OCI-LY1 (cell line): ENCODE data around the gene DNAJC25.

Experiments
- H2AFZ ChIP-seq: fragments of 200-600 bp; sonication (generic), shearing (Covaris generic); 2 replicates; pipeline ENCODE4 v1.6.0; 2014; ENCODE audit warnings: antibody characterized with exemption, mild to moderate bottlenecking, low read length
- H3F3A ChIP-seq: fragments of 200-600 bp; sonication (generic), shearing (Covaris generic); 2 replicates; pipeline ENCODE4 v1.6.0; 2014; ENCODE audit warnings: mild to moderate bottlenecking, antibody characterized with exemption, low read length, moderate library complexity; ENCODE audit not compliant: insufficient read depth
- H3K27ac ChIP-seq: fragments of 200-600 bp; sonication (generic); 2 replicates; pipeline ENCODE4 v1.5.1; 2014; ENCODE audit warnings: low read length, mixed run types, mild to moderate bottlenecking, low read depth; ENCODE audit not compliant: poor library complexity, severe bottlenecking
- H3K27me3 ChIP-seq: fragments of 200-600 bp; sonication (generic); 2 replicates; pipeline ENCODE4 v1.6.0; 2014; ENCODE audit warnings: antibody characterized with exemption, mild to moderate bottlenecking, low read length, moderate library complexity; ENCODE audit not compliant: insufficient read depth
- H3K36me3 ChIP-seq: fragments of 200-600 bp; sonication (generic); 2 replicates; pipeline ENCODE4 v1.6.1; 2014; ENCODE audit warnings: mild to moderate bottlenecking, antibody characterized with exemption, low read length, moderate library complexity, mixed read lengths; ENCODE audit not compliant: insufficient read depth
- H3K4me1 ChIP-seq: fragments of 200-600 bp; sonication (generic); 2 replicates; pipeline ENCODE4 v1.5.1; 2014; ENCODE audit warnings: mild to moderate bottlenecking, low read length, moderate library complexity; ENCODE audit not compliant: insufficient read depth, severe bottlenecking
- H3K4me2 ChIP-seq: fragments of 200-600 bp; sonication (generic), shearing (Covaris generic); 2 replicates; pipeline ENCODE4 v1.6.1; 2014; ENCODE audit warnings: low read length
- H3K4me3 ChIP-seq: fragments of 200-600 bp; sonication (generic); 2 replicates; pipeline ENCODE4 v1.5.1; 2014; ENCODE audit warnings: low read length, low read depth, mild to moderate bottlenecking, mixed read lengths; ENCODE audit not compliant: poor library complexity, severe bottlenecking
- H3K79me2 ChIP-seq: fragments of 200-600 bp; shearing (Covaris generic); 2 replicates; pipeline ENCODE4 v1.6.1; 2016; ENCODE audit warnings: mixed run types, low read length, mixed read lengths; ENCODE audit not compliant: insufficient read depth
- H3K9ac ChIP-seq: fragments of 200-600 bp; sonication (generic), shearing (Covaris generic); 2 replicates; pipeline ENCODE4 v1.6.1; 2014; ENCODE audit warnings: mild to moderate bottlenecking, low read length, mixed read lengths
- H3K9me2 ChIP-seq: fragments of 200-600 bp; sonication (generic), shearing (Covaris generic); 2 replicates; pipeline ENCODE4 v1.6.1; 2014; ENCODE audit warnings: low read depth, mild to moderate bottlenecking, low read length, mixed read lengths
- H3K9me3 ChIP-seq: fragments of 200-600 bp; shearing (Covaris generic); 2 replicates; pipeline ENCODE4 v1.6.1; 2014; ENCODE audit warnings: low read length, mixed read lengths
- H4K20me1 ChIP-seq: fragments of 200-600 bp; sonication (generic), shearing (Covaris generic); 2 replicates; pipeline ENCODE4 v1.6.0; 2016; ENCODE audit warnings: mild to moderate bottlenecking, low read length; ENCODE audit not compliant: insufficient read depth
- CTCF ChIP-seq: fragments of 200-600 bp; sonication (generic), shearing (Covaris generic); IDR thresholded peaks from 2 replicates; pipeline ENCODE4 v1.5.1; 2017; ENCODE audit warnings: mild to moderate bottlenecking, antibody characterized with exemption, low read length, moderate library complexity, mixed read lengths
- EZH2 ChIP-seq: fragments of 200-600 bp; sonication (generic), shearing (Covaris generic); IDR thresholded peaks from 2 replicates; pipeline ENCODE4 v1.8.0; 2017; ENCODE audit warnings: borderline replicate concordance, mixed run types, mild to moderate bottlenecking, antibody characterized with exemption, low read length, moderate library complexity, mixed read lengths

Gene DNAJC25

DNA sequence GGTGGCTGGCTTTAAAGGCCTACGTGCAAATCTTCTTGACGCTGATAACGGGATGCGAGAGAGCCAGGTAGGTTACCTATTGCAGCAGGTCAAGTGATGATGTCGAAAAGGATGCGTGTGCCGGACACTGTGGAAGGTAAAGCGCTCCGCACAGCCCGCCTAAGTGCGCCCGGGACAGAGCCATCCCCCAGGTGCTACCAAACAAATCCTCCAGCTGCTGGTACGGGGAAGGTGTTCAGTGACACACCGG, 245 bp upstream of the DNAJC25 start:
- peak overlapping the region; percentile 71 for H3K9ac ChIP-seq
- H3K36me3 ChIP-seq: no peaks in the 10 kb centered on the region
- H3K27me3 ChIP-seq: no peaks in the 10 kb centered on the region
- no peak for TF ChIP-seq CTCF
- peak overlapping the region; percentile 90 for H3K4me3 ChIP-seq
- H3K4me2 ChIP-seq: peak overlapping the region; percentile 92
- H3K4me1 ChIP-seq: peaks cover 29% of the 10 kb centered on the region
- H3K27ac ChIP-seq: peak overlapping the region; percentile 24
- H3K9me3 ChIP-seq: no peaks in the 10 kb centered on the region
- peaks cover 43% of the 10 kb centered on the region for H3K79me2 ChIP-seq
- H3F3A ChIP-seq: no peaks in the 10 kb centered on the region
- peak overlapping the region; percentile 97 for H2AFZ ChIP-seq
- H3K9me2 ChIP-seq: no peaks in the 10 kb centered on the region
- no peaks in the 10 kb centered on the region for H4K20me1 ChIP-seq

DNA sequence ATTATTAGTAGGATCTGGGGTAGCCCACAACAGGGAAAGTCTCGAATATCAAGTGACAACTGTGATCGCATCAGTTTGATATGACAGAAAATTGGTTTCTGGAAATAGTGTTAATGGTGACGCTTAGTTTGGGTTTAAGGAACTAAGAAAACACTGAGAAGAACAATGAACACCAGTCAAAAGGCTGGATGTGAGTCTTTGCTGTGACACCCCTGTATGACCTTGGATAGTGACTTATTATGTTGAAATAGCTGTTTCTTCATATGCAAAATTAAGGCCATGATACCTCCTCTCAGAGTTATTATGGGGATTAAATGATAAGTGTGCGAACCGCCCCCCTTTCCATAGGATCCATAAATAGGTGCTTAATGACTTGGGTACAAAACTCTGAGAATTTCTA, 926 bp downstream of the DNAJC25 start:
- no peaks in the 10 kb centered on the region for H3F3A ChIP-seq
- no peaks in the 10 kb centered on the region for H4K20me1 ChIP-seq
- H3K9me2 ChIP-seq: no peaks in the 10 kb centered on the region
- no peaks in the 10 kb centered on the region for H3K9me3 ChIP-seq
- H3K4me2 ChIP-seq: peak overlapping the region; percentile 92
- H3K79me2 ChIP-seq: peaks cover 54% of the 10 kb centered on the region
- peak overlapping the region; percentile 37 for H3K27ac ChIP-seq
- no peaks in the 10 kb centered on the region for H3K27me3 ChIP-seq
- TF ChIP-seq CTCF: no peak
- no peak for TF ChIP-seq EZH2
- H3K36me3 ChIP-seq: no peaks in the 10 kb centered on the region
- peak overlapping the region; percentile 89 for H3K9ac ChIP-seq
- peak overlapping the region; percentile 90 for H3K4me3 ChIP-seq
- no peak overlapping the region for H2AFZ ChIP-seq
- peaks cover 29% of the 10 kb centered on the region for H3K4me1 ChIP-seq

GRCh38 chr9:111632695-111633388, 1.7 kb downstream of the DNAJC25 start:
- TF ChIP-seq EZH2: no peak
- no peak for TF ChIP-seq CTCF
- Histone ChIP-seq H3K27ac (no peak overlapping the region), H3K36me3 (no peaks in the 10 kb centered on the region), H2AFZ (no peak overlapping the region), H3F3A (no peaks in the 10 kb centered on the region), H3K9ac (peak overlapping the region; percentile 89), H3K4me1 (peaks cover 29% of the 10 kb centered on the region), H3K9me2 (no peaks in the 10 kb centered on the region), H3K9me3 (no peaks in the 10 kb centered on the region), H3K27me3 (no peaks in the 10 kb centered on the region), H3K4me3 (peak overlapping the region; percentile 90), H3K79me2 (peaks cover 59% of the 10 kb centered on the region), H4K20me1 (no peaks in the 10 kb centered on the region), H3K4me2 (peak overlapping the region; percentile 92)
